Gastrocnemius medialis (tissue), 4 donors: ENCODE data around the gene RBM34.

Source experiments
- POLR2A ChIP-seq, 2 donors: fragments of 450-650 bp; IDR thresholded peaks; one replicate each; pipeline ENCODE4 v1.6.1; 2017; ENCODE audit warnings: antibody characterized with exemption in 2 of 2, mild to moderate bottlenecking in 2 of 2, moderate library complexity in 2 of 2
- TF ChIP-seq, protein P1 (sequence below), 5 experiments: fragments of 450-650 bp in 3 of 5; fragments of 200-600 bp in 2 of 5; sonication (generic) in 2 of 5; IDR thresholded peaks in 4 of 5; conservative IDR thresholded peaks in 1 of 5; 1 replicate in 4 of 5; 2 replicates in 1 of 5; pipeline ENCODE4 v1.5.1; 2016 to 2019; ENCODE audit warnings: antibody characterized with exemption in 5 of 5, mild to moderate bottlenecking in 3 of 5, moderate library complexity in 3 of 5

DNA sequence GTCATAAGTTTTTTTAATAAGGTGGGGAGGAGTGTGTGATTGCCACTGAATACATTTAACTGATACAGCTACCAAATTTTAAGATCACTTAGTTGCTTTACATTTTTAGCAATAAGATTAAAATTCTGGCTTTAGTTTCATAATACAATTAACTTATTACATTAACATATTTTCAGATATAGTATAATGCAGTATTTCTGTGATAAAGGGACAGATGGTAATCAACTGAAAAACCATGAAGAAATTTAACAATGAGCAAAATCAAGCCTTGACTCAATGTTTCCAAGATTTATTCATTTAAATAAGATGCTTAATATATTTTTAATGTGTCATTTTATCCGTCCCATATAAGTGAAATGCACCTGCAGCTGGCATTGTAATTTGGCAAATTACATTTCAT, 36.4 kb downstream of the RBM34 start:
- TF ChIP-seq, protein P1, sequence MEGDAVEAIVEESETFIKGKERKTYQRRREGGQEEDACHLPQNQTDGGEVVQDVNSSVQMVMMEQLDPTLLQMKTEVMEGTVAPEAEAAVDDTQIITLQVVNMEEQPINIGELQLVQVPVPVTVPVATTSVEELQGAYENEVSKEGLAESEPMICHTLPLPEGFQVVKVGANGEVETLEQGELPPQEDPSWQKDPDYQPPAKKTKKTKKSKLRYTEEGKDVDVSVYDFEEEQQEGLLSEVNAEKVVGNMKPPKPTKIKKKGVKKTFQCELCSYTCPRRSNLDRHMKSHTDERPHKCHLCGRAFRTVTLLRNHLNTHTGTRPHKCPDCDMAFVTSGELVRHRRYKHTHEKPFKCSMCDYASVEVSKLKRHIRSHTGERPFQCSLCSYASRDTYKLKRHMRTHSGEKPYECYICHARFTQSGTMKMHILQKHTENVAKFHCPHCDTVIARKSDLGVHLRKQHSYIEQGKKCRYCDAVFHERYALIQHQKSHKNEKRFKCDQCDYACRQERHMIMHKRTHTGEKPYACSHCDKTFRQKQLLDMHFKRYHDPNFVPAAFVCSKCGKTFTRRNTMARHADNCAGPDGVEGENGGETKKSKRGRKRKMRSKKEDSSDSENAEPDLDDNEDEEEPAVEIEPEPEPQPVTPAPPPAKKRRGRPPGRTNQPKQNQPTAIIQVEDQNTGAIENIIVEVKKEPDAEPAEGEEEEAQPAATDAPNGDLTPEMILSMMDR (IDR thresholded peaks at IDR 0.05 in 4 of 5, conservative IDR thresholded peaks at IDR 0.05 in 1 of 5), result no peak
- TF ChIP-seq POLR2A (IDR thresholded peaks at IDR 0.05), result no peak
